Measurements from ENCODE around the gene KIAA0825.

Gene KIAA0825

DNA sequence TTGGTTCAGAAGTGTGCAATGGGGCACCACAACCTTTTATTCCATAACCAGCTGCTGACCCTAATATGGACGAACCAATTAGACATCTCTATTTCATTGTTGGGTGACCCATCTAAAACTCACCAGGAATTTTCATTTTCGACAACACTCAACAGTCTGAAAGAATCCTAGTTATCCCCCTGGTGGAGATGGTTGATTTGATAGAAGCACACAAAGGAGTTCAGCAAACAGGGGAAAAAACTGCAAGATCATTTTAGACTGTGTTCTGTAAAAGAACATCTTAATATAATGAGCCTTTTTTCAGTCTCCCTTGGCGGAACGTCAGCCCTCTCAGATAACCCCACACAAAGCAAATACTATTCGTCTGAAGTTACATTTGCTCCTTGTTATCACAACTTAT, 367.4 kb downstream of the KIAA0825 start:
- H3K4me2 ChIP-seq (ENCODE audit: low read length): no peak overlapping the region
- no peak overlapping the region for H3K4me3 ChIP-seq (ENCODE audit: low read length)
- no peaks in the 10 kb centered on the region for H3K36me3 ChIP-seq (ENCODE audit: control insufficient read depth, low read length)
- H3K27me3 ChIP-seq (ENCODE audit: control insufficient read depth, low read length): no peaks in the 10 kb centered on the region
- no peaks in the 10 kb centered on the region for H3K4me1 ChIP-seq (ENCODE audit: control insufficient read depth, low read length)
- no peaks in the 10 kb centered on the region for H3K9me2 ChIP-seq (replicated peaks; ENCODE audit: control insufficient read depth, low read length)
- no peaks in the 10 kb centered on the region for H3F3A ChIP-seq (ENCODE audit: control insufficient read depth, insufficient read depth)
- TF ChIP-seq, protein P1, sequence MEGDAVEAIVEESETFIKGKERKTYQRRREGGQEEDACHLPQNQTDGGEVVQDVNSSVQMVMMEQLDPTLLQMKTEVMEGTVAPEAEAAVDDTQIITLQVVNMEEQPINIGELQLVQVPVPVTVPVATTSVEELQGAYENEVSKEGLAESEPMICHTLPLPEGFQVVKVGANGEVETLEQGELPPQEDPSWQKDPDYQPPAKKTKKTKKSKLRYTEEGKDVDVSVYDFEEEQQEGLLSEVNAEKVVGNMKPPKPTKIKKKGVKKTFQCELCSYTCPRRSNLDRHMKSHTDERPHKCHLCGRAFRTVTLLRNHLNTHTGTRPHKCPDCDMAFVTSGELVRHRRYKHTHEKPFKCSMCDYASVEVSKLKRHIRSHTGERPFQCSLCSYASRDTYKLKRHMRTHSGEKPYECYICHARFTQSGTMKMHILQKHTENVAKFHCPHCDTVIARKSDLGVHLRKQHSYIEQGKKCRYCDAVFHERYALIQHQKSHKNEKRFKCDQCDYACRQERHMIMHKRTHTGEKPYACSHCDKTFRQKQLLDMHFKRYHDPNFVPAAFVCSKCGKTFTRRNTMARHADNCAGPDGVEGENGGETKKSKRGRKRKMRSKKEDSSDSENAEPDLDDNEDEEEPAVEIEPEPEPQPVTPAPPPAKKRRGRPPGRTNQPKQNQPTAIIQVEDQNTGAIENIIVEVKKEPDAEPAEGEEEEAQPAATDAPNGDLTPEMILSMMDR (IDR thresholded peaks at IDR 0.05; ENCODE audit: low read depth, low read length, poor library complexity, severe bottlenecking): no peak
- TF ChIP-seq EZH2phosphoT487 (IDR thresholded peaks at IDR 0.05; ENCODE audit: borderline replicate concordance, low read length): no peak
- no peaks in the 10 kb centered on the region for H4K20me1 ChIP-seq (ENCODE audit: control insufficient read depth, insufficient read depth, low read depth, low read length)
- no peak overlapping the region for H3K27ac ChIP-seq (ENCODE audit: low read depth, low read length)
- no peaks in the 10 kb centered on the region for H3K9me3 ChIP-seq (ENCODE audit: control insufficient read depth, insufficient read depth, low read length)
- H3K79me2 ChIP-seq (ENCODE audit: control insufficient read depth, low read length): no peaks in the 10 kb centered on the region

DNA sequence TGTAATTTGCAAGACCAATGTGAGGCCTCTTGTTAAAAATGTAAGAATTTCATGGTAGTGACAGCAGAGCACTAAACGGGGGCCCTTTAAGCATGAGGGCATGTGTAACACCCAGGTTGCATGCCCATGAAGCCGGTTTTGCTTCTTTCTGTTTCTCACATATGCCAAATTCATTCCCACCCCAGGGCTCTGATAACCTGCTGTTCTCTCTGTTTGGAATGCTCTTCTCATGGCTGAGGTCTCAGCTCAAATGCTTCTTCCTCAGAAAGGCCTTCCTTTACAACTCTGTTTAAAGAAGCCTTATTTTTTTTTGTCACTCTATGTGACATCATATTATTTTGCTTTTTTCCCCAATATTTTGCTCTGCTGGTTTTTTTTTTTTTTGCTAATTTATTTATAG, 369.0 kb downstream of the KIAA0825 start:
- no peaks in the 10 kb centered on the region for H3F3A ChIP-seq (ENCODE audit: control insufficient read depth, insufficient read depth)
- no peak for TF ChIP-seq EZH2phosphoT487 (IDR thresholded peaks at IDR 0.05; ENCODE audit: borderline replicate concordance, low read length)
- TF ChIP-seq, protein P1 (IDR thresholded peaks at IDR 0.05; ENCODE audit: low read depth, low read length, poor library complexity, severe bottlenecking): no peak
- no peaks in the 10 kb centered on the region for H3K79me2 ChIP-seq (ENCODE audit: control insufficient read depth, low read length)
- H3K27ac ChIP-seq (ENCODE audit: low read depth, low read length): no peak overlapping the region
- H3K4me1 ChIP-seq (ENCODE audit: control insufficient read depth, low read length): no peaks in the 10 kb centered on the region
- H4K20me1 ChIP-seq (ENCODE audit: control insufficient read depth, insufficient read depth, low read depth, low read length): no peaks in the 10 kb centered on the region
- no peaks in the 10 kb centered on the region for H3K36me3 ChIP-seq (ENCODE audit: control insufficient read depth, low read length)
- H3K9me2 ChIP-seq (replicated peaks; ENCODE audit: control insufficient read depth, low read length): no peaks in the 10 kb centered on the region
- H3K9me3 ChIP-seq (ENCODE audit: control insufficient read depth, insufficient read depth, low read length): no peaks in the 10 kb centered on the region
- no peaks in the 10 kb centered on the region for H3K27me3 ChIP-seq (ENCODE audit: control insufficient read depth, low read length)
- no peak overlapping the region for H3K4me3 ChIP-seq (ENCODE audit: low read length)
- no peak overlapping the region for H3K4me2 ChIP-seq (ENCODE audit: low read length)

- H3K4me3 ChIP-seq (ENCODE audit: low read length): no peak overlapping the region
These were observed 370.1 kb downstream of the KIAA0825 start for GRCh38 chr5:94248175-94248875.

More at GRCh38 chr5:94248175-94248875, 370.1 kb downstream of the KIAA0825 start:
- H3K79me2 ChIP-seq (ENCODE audit: control insufficient read depth, low read length): no peaks in the 10 kb centered on the region
- TF ChIP-seq, protein P1 (IDR thresholded peaks at IDR 0.05; ENCODE audit: low read depth, low read length, poor library complexity, severe bottlenecking): no peak
- TF ChIP-seq EZH2phosphoT487 (IDR thresholded peaks at IDR 0.05; ENCODE audit: borderline replicate concordance, low read length): no peak
- no peaks in the 10 kb centered on the region for H3K9me3 ChIP-seq (ENCODE audit: control insufficient read depth, insufficient read depth, low read length)
- no peaks in the 10 kb centered on the region for H3K36me3 ChIP-seq (ENCODE audit: control insufficient read depth, low read length)
- H3K9me2 ChIP-seq (replicated peaks; ENCODE audit: control insufficient read depth, low read length): no peaks in the 10 kb centered on the region
- H3K4me1 ChIP-seq (ENCODE audit: control insufficient read depth, low read length): no peaks in the 10 kb centered on the region
- H4K20me1 ChIP-seq (ENCODE audit: control insufficient read depth, insufficient read depth, low read depth, low read length): no peaks in the 10 kb centered on the region
- no peak overlapping the region for H3K27ac ChIP-seq (ENCODE audit: low read depth, low read length)
- H3K4me2 ChIP-seq (ENCODE audit: low read length): no peak overlapping the region
- H3K27me3 ChIP-seq (ENCODE audit: control insufficient read depth, low read length): no peaks in the 10 kb centered on the region
- H3F3A ChIP-seq (ENCODE audit: control insufficient read depth, insufficient read depth): no peaks in the 10 kb centered on the region
